GM10248 (cell line): Measurements from ENCODE around the gene ZMIZ1.

Experiments
- CTCF ChIA-PET: fragments of 300-600 bp; sonication (Branson Sonifier 250); formaldehyde crosslinking; extraction: SDS; loops from one replicate; lab custom pipeline; 2021; ENCODE audit warnings: antibody characterized with exemption; lab: Yijun Ruan, JAX
- POLR2A ChIA-PET: fragments of 350-650 bp; sonication (Branson Sonifier 250); formaldehyde crosslinking; extraction: SDS; loops from one replicate; lab custom pipeline; 2020; ENCODE audit warnings: antibody characterized with exemption; lab: Yijun Ruan, JAX
- DNase-seq: peaks from one replicate; pipeline ENCODE4 v3.0.0; 2012; ENCODE audit errors: extremely low spot score
- TF ChIP-seq, protein P1 (sequence below): IDR thresholded peaks from 2 replicates; pipeline ENCODE4 v1.5.1; 2012; ENCODE audit warnings: mild to moderate bottlenecking, low read depth; ENCODE audit errors: extremely low read depth, missing control alignments, control extremely low read depth

Gene ZMIZ1

DNA sequence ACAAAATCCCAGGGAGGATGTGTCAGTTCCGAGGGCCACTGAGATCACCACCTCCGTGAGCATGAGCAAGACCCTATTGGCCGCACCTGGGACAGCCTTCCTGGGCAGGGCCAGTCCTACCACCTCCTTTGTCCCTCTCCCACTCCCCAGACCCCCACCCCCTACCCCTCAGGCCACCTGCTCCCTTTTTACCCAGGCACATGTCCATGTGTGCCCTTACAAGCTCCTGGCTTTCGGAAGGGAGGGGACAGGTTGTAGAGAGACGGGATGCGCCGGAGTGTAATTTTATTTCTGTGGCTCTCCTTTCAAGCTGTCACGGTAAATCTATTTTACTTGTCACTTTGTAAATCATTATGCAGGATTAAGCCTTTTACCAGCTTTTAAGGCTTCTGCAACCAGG lies 20.9 kb downstream of the ZMIZ1 start:
- CTCF ChIA-PET = interaction anchor here (0.6 kb wide), 1 partner anchor 12 kb away, joined by 3 read pairs; no protein-coding TSS in a partner anchor
- no peak for DNase-seq
- POLR2A ChIA-PET = no interaction called here
- TF ChIP-seq, protein P1, sequence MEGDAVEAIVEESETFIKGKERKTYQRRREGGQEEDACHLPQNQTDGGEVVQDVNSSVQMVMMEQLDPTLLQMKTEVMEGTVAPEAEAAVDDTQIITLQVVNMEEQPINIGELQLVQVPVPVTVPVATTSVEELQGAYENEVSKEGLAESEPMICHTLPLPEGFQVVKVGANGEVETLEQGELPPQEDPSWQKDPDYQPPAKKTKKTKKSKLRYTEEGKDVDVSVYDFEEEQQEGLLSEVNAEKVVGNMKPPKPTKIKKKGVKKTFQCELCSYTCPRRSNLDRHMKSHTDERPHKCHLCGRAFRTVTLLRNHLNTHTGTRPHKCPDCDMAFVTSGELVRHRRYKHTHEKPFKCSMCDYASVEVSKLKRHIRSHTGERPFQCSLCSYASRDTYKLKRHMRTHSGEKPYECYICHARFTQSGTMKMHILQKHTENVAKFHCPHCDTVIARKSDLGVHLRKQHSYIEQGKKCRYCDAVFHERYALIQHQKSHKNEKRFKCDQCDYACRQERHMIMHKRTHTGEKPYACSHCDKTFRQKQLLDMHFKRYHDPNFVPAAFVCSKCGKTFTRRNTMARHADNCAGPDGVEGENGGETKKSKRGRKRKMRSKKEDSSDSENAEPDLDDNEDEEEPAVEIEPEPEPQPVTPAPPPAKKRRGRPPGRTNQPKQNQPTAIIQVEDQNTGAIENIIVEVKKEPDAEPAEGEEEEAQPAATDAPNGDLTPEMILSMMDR = no peak

DNA sequence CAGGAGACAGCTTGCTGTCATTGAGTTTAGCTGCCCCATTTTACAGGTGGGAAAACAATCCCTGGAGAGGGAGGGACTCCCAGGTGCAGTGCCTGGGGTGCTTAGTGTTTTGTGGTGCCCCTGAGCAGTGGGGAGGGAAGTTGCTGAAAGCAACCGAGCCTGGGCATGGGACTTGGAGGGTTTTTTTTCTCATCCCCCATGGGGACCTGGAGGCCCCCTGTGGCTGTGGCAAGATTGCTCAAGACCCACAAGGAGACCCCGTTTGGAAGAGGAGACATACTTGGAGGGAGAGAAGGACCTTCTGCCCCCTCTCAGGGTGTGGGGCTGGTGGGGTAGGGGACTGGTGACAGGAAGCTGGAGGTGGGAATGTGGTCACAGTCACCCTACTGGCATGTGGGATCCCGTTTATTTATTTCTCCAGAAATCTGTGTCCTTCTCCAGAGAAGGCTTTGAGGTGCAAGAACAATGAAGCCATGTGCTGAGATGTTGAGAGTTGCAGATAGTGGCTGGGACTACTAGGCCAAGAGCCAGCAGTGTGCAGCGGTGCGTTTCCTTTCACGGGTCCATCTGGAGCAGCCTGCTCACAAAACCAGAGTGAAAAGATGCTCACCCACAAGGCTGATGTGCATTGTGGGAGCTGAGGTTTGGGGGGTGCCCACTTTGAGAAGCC lies 21.5 kb downstream of the ZMIZ1 start:
- no peak for DNase-seq
- CTCF ChIA-PET = no interaction called here
- POLR2A ChIA-PET = no interaction called here
- TF ChIP-seq, protein P1 = no peak

DNA sequence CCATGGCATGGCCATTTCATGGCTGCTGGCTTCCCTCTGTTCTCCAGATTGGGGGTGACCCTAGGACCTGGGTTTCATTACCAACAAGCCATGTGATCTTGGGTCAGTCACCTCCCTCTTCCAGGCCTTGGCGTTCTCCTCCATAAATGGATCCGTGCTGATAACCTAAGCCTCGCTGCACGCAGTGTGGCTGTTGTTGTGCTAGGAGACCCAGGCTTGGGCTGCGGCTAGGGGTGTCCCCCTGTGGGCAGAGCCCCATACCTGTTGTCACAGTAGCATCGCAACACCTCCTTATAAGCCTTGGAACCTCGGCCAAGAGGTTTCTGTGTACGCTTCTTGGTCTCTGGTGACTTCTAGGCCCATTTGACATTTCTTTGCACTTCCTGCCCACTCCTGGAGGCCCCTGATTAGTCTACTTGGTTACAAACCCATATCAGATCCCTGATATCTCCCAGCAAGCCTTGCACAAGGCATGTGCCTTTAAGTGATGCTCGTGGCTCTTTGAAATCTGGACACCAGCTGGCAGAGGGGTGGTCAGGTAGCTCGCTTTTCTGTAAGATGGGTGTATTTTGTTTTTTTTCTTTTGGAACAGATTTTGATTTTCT lies 23.6 kb downstream of the ZMIZ1 start:
- ChIA-PET POLR2A (no interaction called here), CTCF (no interaction called here)
- no peak for DNase-seq
- TF ChIP-seq, protein P1 = no peak

DNA sequence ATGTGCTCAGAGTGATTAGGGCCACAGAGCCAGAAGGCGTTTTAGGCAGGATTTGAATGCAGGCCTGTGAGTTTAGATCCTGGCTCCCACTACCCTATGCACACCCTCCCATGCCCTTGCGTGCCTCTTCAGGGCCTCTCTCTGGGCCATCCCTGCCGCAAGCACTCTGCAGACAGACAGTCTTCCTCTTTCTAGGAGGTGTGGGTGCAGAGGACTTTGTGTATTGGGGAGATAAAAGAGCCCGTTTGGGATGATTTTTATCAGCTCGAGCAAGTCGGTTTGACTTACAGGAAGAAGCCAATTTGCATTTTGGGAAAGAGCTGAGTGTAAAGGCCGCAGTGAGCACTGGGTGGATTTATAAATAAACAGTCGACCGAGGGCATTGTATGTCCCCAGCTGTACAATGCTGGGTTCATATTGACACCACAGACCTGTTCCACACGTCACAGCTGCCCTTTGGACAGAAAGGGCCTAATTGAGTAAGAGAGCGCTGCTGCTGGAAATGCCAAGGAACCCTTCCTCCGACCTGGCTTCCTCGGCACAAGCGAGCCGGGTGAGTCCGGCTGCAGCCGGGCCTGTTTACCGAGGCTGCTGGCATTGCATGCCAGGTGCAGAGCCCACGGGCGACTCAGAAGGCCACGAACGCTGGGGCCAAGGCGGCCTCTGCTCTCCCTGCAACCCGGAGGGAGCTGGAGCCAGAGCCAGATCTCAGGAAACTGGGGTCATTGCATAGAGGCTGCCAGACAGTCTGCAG lies 25.1 kb downstream of the ZMIZ1 start:
- CTCF ChIA-PET = interaction anchor here (1.1 to 1.4 kb wide), 2 partner anchors 9 to 1047 kb away, joined by 3 read pairs; no protein-coding TSS in a partner anchor
- DNase-seq = no peak
- POLR2A ChIA-PET = no interaction called here
- TF ChIP-seq, protein P1 = no peak

DNA sequence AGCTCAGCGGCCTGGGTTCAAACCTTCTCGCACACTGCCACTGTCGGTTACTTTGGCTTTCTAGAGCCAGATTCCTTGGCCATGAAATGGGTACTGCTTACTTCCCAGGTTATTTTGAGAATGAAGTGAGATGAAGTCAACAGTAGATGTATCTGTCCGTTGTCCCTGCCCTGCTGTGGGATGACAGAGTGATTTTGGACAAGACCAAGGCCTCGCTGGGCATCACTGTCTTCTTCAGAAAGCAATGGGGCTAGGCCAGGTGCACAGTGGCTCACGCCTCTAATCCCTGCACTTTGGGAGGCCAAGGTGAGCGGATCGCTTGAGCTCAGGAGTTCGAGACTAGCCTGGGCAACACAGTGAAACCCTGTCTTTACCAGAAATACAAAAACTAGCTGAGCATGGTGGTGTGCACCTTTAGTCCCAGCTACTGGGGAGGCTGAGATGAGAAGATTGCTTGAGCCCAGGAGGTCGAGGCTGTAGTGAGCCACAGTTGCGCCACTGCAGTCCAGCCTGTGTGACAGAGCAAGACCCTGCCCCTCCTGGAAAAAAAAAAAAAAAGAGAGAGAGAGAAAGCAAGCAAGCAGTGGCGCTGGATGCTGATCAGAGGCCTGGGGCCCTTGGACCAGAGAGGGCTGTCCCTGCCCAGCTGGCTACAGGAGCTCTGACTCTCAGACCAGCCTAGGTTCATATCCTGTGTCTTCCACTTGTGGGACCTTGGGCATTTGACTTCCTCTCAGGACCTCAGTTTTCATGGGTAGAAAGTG lies 25.8 kb downstream of the ZMIZ1 start:
- CTCF ChIA-PET = interaction anchor here (1.1 to 1.4 kb wide), 2 partner anchors 8 to 1048 kb away, joined by 3 read pairs; no protein-coding TSS in a partner anchor
- POLR2A ChIA-PET = no interaction called here
- no peak for DNase-seq
- TF ChIP-seq, protein P1 = no peak

DNA sequence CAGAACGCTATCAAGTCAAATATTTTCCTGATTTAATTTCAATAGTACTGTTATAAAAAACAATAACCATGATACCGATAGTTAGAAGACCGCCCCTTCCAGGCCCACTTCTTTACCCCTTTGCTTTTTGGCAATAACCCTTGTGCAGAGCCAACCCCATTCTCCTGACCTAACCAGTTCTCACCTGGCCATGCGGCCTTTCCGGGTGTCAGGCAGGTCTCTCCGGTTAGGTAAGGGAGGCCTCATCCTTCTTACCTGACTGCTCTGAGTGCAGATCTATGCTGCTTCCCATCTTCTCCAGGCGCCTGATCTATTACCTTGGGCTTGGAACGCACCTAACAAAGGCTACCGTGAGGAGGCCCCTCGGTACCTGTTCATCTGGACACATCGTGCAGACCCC lies 26.6 kb downstream of the ZMIZ1 start:
- TF ChIP-seq, protein P1 = no peak
- ChIA-PET CTCF (no interaction called here), POLR2A (no interaction called here)
- DNase-seq = no peak
